ENCODE results near the gene TIMP2. TPM values are rescaled to one million over a fixed set of nuclear protein-coding genes. Genes with fewer than 3 reads are reported as not detected.
A peak's percentile ranks its signal among the peaks of the same experiment; 100 is the strongest.

TIMP2 gene
- total and polyA plus RNA-seq, 11 donors: 25.1 to 201 (median 88.3) TPM

GRCh38 chr17:78896091-78896833 is 28.9 kb downstream of the TIMP2 start:
- Histone ChIP-seq H3K4me1 (peaks cover 8 to 88% (median 72%) of the 10 kb centered on the region in 12 donors), H3K27ac (peak overlapping the region in 10 of 12 donors; percentile 19 to 66 (median 44)), H3K4me3 (no peak overlapping the region), H3K9me3 (no peaks in the 10 kb centered on the region), H3K27me3 (no peaks in the 10 kb centered on the region), H3K36me3 (peaks cover 0 to 12% (median 7%) of the 10 kb centered on the region in 9 donors)
- intact Hi-C loops (cut with DNase I): no loop called here
- ATAC-seq (peak in 2 of 4 donors; percentile 18 to 38), DNase-seq (no peak)
- 73 to 77% (median 76%) methylated on average over 17 to 20 of the region's 20 CpGs for WGBS, 4 donors
- TF ChIP-seq POLR2A (IDR thresholded peaks at IDR 0.05) (no peak), CTCF (IDR thresholded peaks at IDR 0.05) (no peak)

- DNase-seq: no peak
- Histone ChIP-seq H3K36me3 (peaks cover 0 to 7% (median 0%) of the 10 kb centered on the region in 9 donors), H3K27ac (peak overlapping the region in 10 of 12 donors; percentile 19 to 66 (median 44)), H3K27me3 (no peaks in the 10 kb centered on the region), H3K9me3 (no peaks in the 10 kb centered on the region), H3K4me3 (no peak overlapping the region), H3K4me1 (peaks cover 8 to 92% (median 75%) of the 10 kb centered on the region in 12 donors)
- 13 to 28% (median 17%) methylated on average over 5 of the region's 5 CpGs for WGBS, 4 donors
- intact Hi-C loops (cut with DNase I): no loop called here
- ATAC-seq: no peak
- TF ChIP-seq CTCF (IDR thresholded peaks at IDR 0.05) (no peak), POLR2A (IDR thresholded peaks at IDR 0.05) (no peak)
Measured at GRCh38 chr17:78895322-78895721, 29.9 kb downstream of the TIMP2 start.

GRCh38 chr17:78893684-78894083 is 31.5 kb downstream of the TIMP2 start:
- intact Hi-C loops (cut with DNase I): no loop called here
- H3K36me3 ChIP-seq: peaks cover 0 to 7% (median 0%) of the 10 kb centered on the region in 9 donors
- H3K4me1 ChIP-seq: peaks cover 8 to 89% (median 72%) of the 10 kb centered on the region in 12 donors
- H3K9me3 ChIP-seq: no peaks in the 10 kb centered on the region
- no peak for TF ChIP-seq POLR2A (IDR thresholded peaks at IDR 0.05)
- no peak for TF ChIP-seq CTCF (IDR thresholded peaks at IDR 0.05)
- 14 to 17% (median 16%) methylated on average over 4 of the region's 4 CpGs for WGBS, 4 donors
- DNase-seq (no peak), ATAC-seq (no peak)
- peak overlapping the region in 1 of 12 donors; percentile 12 for H3K27ac ChIP-seq
- no peak overlapping the region for H3K4me3 ChIP-seq
- H3K27me3 ChIP-seq: no peaks in the 10 kb centered on the region

GRCh38 chr17:78892936-78893379 is 32.2 kb downstream of the TIMP2 start:
- Histone ChIP-seq H3K27me3 (no peaks in the 10 kb centered on the region), H3K27ac (peak overlapping the region in 1 of 12 donors; percentile 86), H3K9me3 (no peaks in the 10 kb centered on the region), H3K4me1 (peaks cover 8 to 83% (median 64%) of the 10 kb centered on the region in 12 donors), H3K4me3 (no peak overlapping the region), H3K36me3 (peaks cover 0 to 7% (median 0%) of the 10 kb centered on the region in 9 donors)
- TF ChIP-seq POLR2A (IDR thresholded peaks at IDR 0.05) (no peak), CTCF (IDR thresholded peaks at IDR 0.05) (no peak)
- intact Hi-C loops (cut with DNase I): no loop called here
- WGBS, 4 donors: 60 to 79% (median 68%) methylated on average over 6 of the region's 6 CpGs
- no peak for DNase-seq
- no peak for ATAC-seq

Measured in heart left ventricle (tissue), 16 donors.